ENCODE results near the gene PPM1J.

PPM1J gene

GRCh38 chr1:112686417-112686816 is 28.7 kb downstream of the PPM1J start:
- no peak for DNase-seq

DNA sequence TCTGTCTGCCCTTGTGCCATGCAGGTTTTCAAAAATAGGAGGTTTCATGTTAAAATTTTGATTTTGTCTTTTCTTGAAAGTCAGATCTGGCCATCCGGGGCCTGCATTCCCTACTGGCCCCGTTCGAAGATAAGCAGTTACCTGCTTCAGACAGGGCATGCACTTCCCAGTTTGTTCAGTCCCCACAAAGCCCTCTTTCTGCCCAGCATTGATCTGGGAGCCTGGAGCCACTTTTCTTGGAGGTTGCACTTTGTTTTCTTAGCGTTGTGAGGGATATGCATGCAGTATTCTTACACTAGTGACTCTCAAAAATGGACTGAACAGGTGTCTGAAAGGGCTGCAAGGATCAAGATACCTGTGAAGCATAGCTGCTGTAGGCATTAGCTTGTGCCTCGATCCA is 29.2 kb downstream of the PPM1J start:
- no peak for DNase-seq

DNA sequence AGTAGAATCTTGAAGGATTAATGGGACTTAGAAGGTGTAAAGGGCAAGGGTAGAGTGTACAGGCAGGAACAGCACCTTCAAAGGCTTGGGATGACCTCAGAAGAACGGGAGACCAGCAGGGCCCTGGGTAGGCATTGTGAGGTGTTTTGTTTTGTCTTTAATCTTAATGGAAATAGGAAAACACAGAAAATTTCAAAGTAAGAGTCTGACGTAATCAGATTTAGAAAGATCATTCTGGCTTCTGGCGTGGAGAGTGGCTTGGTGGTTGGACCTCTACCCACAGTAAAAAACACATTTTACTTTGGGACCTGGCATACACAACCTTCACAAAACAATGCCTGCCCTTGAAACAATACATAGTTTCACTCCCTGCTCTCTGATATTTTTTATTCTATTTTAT is 36.5 kb downstream of the PPM1J start:
- DNase-seq, result no peak

GRCh38 chr1:112677501-112677900 is 37.6 kb downstream of the PPM1J start:
- DNase-seq, result no peak

GRCh38 chr1:112676543-112676942 is 38.6 kb downstream of the PPM1J start:
- DNase-seq, result no peak

GRCh38 chr1:112675728-112676381 is 39.3 kb downstream of the PPM1J start:
- no peak for DNase-seq

- DNase-seq, result peak; percentile 46
Observed at GRCh38 chr1:112674986-112675727, 40.0 kb downstream of the PPM1J start.

DNA sequence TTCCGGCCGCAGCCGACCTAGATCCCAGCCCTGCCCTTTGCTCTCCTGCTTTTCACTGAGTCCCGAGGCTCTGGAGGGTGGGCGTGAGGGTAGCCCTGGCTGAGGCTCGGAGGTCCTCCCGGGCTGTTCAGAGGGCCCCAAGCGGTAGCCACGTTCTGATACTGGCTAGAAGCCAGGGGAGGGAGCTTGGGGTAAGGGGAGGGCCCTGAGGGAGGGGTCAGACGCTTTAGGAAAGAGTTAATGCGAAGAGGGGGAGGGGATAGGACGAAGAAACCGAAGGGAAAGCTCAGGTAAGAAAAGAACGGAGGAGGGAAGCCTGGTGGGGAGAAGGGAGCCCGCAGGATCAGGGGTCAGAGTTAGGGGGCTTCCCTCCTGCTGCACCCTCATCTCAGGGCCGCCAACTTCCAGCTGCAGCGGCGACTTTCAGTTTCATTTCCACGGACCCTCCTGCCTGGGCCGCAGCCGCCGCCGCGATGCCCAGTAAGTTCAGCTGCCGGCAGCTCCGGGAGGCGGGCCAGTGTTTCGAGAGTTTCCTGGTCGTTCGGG is 40.6 kb downstream of the PPM1J start, which contains the start of gene MOV10:
TSS of gene MOV10 (plus strand) at position 220 of the 546 bp plus-strand sequence. CDS start at position 474, 254 bp downstream.
- DNase-seq, result peak; percentile 88

GRCh38 chr1:112673592-112674439 is 41.3 kb downstream of the PPM1J start:
- peak; percentile 38 for DNase-seq

DNA sequence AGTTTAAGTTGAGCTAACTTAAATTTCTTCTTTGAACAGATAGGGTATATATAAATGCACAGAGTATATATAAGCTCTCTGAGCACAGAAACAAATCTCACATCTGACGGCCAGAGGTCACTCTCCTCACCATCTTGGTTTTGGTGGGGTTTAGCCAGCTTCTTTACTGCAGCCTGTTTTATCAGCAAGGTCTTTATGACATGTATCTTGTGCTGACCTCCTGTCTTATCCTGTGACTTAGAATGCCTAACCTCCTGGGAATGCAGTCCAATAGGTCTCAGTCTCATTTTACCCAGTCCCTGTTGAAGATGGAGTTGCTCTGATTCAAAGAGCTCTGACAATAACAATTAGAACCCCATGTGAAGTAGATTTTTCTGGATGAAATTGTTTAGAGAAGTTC is 42.3 kb downstream of the PPM1J start:
- no peak for DNase-seq

- DNase-seq, result no peak
Observed at GRCh38 chr1:112672009-112672408, 43.1 kb downstream of the PPM1J start.

DNA sequence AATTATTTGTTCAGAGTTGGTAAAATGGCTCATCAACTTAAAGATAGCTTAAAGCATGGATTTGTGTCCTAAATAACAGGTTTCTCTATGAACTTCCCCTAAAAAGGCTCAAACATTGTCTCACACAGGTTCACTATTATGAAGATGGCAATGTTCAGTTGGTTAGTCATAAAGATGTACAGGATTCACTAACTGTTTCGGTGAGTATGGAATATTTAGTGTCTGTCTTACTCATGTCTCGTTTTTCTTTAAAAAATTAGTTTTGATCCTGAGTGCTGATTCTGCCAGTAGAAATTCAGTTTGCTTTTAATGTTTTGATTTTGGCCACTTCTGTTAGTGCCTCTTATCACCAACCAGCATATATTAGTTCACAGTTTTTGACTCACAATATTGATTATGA is 48.2 kb downstream of the PPM1J start:
- DNase-seq, result no peak

- DNase-seq, result no peak
Observed at GRCh38 chr1:112665857-112666256, 49.3 kb downstream of the PPM1J start.

Data from NCI-H510A treated with DMSO at 0.1 percent for 48 hours (cell line).